HFFc6 (cell line): ENCODE data around the gene HLA-DQB1. TPM values are rescaled to one million over a fixed set of nuclear protein-coding genes. Genes with fewer than 3 reads are reported as not detected.
A peak's percentile ranks its signal among the peaks of the same experiment; 100 is the strongest.
"Not testable (repeated sequence)": the region's sequence is repeated elsewhere in the genome, so short reads cannot be mapped to it uniquely, and the experiment has no call there.

Experiments used
- DNase-seq: peaks from one replicate; pipeline ENCODE4 v3.0.0-alpha.2; 2018
- H3K27ac Mint-ChIP-seq: 2 replicates; pipeline ENCODE4 v1.8.0; 2020; ENCODE audit warnings: mild to moderate bottlenecking, mixed read lengths
- H3K27me3 Mint-ChIP-seq: 2 replicates; pipeline ENCODE4 v1.8.0; 2021; ENCODE audit warnings: mild to moderate bottlenecking, moderate library complexity, mixed read lengths; ENCODE audit not compliant: insufficient read depth
- H3K36me3 Mint-ChIP-seq: 2 replicates; pipeline ENCODE4 v1.8.0; 2021; ENCODE audit warnings: low read depth, mixed read lengths
- H3K4me1 Mint-ChIP-seq: 2 replicates; pipeline ENCODE4 v1.8.0; 2020; ENCODE audit warnings: low read depth, mixed read lengths
- H3K4me3 Mint-ChIP-seq: 2 replicates; pipeline ENCODE4 v1.8.0; 2020; ENCODE audit warnings: mild to moderate bottlenecking, moderate library complexity, mixed read lengths
- H3K9me3 Mint-ChIP-seq: 2 replicates; pipeline ENCODE4 v1.8.0; 2020; ENCODE audit warnings: mild to moderate bottlenecking, mixed read lengths
- long read RNA-seq: library from polyadenylated mRNA; unstranded; transcript quantifications from one replicate; pipeline ENCODE4 v2.0.0, GENCODE V29; 2019
- total RNA-seq, 6 experiments: library from RNA; stranded (reverse); fragmentation: NEBNext Ultra II Directional; extraction: Animal tissue kit (Norgen Biotek cat#: 25700); gene quantifications; 2 replicates in 1 of 6; 3 replicates in 5 of 6; pipeline ENCODE4 v1.2.3, GENCODE V29; 2021
- TF ChIP-seq, protein P1 (sequence below): fragments of 200-600 bp; sonication (generic); IDR thresholded peaks from 2 replicates; pipeline ENCODE4 v1.5.0; 2021; ENCODE audit warnings: antibody characterized with exemption, mild to moderate bottlenecking

Gene HLA-DQB1
- not detected for total RNA-seq
- long read RNA-seq = 0 reads

DNA sequence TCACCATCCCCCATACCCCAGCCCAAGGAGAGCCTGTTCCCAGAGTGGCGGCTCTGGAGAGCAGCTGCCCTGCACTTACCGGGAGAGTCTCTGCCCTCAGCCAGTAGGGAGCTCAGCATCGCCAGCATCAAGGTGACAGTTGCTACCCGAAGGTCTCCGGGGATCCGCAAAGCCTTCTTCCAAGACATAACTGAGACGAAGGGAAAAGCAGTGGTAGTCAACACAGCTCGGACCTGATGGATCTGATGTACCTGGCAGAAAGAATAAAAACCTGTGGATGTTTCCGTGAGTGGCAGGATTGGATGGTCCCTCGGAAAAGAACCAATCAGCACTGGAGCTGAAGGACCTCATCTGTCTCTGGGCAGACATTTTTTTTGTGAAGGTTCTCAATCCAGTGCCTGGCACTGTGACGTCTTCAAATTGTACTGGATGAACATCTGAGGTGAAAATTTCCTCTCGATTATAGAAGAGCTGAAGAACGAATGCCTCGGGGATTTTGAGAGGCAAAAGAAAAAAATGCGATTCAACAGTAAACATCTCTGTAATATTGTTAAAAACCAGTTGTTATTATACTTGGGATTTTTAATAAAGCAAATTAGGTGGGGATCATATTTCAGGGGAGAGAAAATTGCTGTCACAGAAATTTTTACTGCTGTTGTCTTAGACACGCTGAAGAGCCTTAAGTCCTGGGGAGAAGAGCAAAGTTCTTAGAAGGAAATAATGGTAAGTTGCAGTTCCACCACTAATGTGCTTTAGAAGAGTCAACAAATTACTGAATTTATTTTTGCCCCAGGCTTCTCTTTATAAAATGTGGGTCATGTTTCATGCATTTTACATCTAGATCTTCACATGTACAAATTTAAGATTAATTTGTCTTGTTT is at the start of gene HLA-DQB1:
Gene HLA-DQB1, minus strand, starts transcription at position 238 of the 881 bp plus-strand sequence. Its CDS starts 50 bp downstream, at position 188.
- no peak within 1 kb of the TSS for H3K4me3 Mint-ChIP-seq
- H3K4me1 Mint-ChIP-seq = no peaks in the 10 kb centered on the region
- TF ChIP-seq, protein P1, sequence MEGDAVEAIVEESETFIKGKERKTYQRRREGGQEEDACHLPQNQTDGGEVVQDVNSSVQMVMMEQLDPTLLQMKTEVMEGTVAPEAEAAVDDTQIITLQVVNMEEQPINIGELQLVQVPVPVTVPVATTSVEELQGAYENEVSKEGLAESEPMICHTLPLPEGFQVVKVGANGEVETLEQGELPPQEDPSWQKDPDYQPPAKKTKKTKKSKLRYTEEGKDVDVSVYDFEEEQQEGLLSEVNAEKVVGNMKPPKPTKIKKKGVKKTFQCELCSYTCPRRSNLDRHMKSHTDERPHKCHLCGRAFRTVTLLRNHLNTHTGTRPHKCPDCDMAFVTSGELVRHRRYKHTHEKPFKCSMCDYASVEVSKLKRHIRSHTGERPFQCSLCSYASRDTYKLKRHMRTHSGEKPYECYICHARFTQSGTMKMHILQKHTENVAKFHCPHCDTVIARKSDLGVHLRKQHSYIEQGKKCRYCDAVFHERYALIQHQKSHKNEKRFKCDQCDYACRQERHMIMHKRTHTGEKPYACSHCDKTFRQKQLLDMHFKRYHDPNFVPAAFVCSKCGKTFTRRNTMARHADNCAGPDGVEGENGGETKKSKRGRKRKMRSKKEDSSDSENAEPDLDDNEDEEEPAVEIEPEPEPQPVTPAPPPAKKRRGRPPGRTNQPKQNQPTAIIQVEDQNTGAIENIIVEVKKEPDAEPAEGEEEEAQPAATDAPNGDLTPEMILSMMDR = no peak
- H3K9me3 Mint-ChIP-seq = peaks cover under 1% of the 10 kb centered on the region
- no peaks in the 10 kb centered on the region; the same call in 1 of the 2 replicates for H3K36me3 Mint-ChIP-seq
- H3K27me3 Mint-ChIP-seq = peaks cover 20% of the 10 kb centered on the region; the same call in 1 of the 2 replicates
- no peak within 1 kb of the TSS for H3K27ac Mint-ChIP-seq
- peak; percentile 0 for DNase-seq

DNA sequence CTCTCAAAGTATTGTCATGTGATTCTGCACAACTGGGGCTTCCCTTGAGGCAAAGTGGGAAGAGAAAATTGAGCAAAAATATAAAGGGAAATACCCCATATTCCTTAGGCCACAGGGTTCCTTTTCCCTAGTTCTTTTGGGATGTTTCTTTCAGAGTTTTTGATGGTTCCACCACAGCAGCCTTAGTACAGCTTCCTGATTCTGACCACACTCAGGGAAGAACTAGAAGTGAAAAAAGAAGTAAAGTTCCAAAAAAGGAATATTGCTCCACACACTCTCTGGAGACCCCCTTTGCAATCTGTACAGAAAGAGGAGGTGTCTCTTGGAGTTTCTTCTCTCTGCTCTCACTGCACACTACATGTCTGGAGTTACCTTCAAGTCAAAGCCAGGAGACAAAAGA is 46.8 kb upstream of the HLA-DQB1 start:
- H3K4me1 Mint-ChIP-seq = no peaks in the 10 kb centered on the region
- H3K27me3 Mint-ChIP-seq = peaks cover 21% of the 10 kb centered on the region
- TF ChIP-seq, protein P1 = no peak
- no peak overlapping the region for H3K4me3 Mint-ChIP-seq
- no peak overlapping the region for H3K27ac Mint-ChIP-seq
- no peaks in the 10 kb centered on the region for H3K9me3 Mint-ChIP-seq
- no peak for DNase-seq
- no peaks in the 10 kb centered on the region for H3K36me3 Mint-ChIP-seq

DNA sequence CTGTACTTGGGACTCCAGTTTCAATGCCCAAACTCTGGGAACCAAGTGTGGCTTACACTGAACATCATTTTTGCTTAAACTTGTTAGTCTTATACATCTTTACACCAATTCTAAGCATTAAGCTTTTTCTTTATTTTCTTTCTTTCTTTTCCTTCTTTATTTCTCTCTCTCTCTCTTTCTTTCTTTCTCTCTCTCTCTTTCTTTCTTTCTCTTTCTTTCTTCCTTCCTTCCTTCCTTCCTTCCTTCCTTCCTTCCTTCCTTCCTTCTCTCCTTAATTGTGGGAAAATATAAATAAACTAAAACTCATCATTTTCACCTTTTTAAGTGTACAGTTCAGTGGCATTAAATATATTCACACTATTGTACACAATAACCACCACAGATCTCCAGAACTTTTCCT is 43.2 kb upstream of the HLA-DQB1 start:
- no peak for DNase-seq

DNA sequence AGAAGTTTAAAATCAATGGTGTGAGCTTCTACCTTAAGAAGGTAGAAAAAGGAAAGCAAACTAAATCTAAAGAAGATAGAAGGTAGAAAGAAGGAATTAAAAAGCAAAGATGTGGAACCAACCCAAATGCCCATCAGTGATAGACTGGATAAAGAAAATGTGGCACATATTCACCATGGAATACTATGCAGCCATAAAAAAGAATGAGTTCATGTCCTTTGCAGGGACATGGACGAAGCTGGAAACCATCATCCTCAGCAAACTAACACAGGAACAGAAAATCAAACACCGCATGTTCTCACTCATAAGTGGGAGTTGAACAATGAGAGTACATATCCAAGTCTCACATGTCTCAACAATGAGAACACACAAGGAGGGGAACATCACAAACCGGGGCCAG is 38.7 kb upstream of the HLA-DQB1 start:
- H3K27ac Mint-ChIP-seq, H3K27me3 Mint-ChIP-seq, DNase-seq, H3K36me3 Mint-ChIP-seq, H3K4me1 Mint-ChIP-seq, H3K9me3 Mint-ChIP-seq, H3K4me3 Mint-ChIP-seq: not testable (repeated sequence)

More for the DNA sequence above, 43.2 kb upstream of the HLA-DQB1 start:
- no peak overlapping the region for H3K4me3 Mint-ChIP-seq
- H3K27ac Mint-ChIP-seq = no peak overlapping the region
- no peaks in the 10 kb centered on the region for H3K4me1 Mint-ChIP-seq
- H3K9me3 Mint-ChIP-seq = no peaks in the 10 kb centered on the region
- peaks cover 16% of the 10 kb centered on the region for H3K27me3 Mint-ChIP-seq
- TF ChIP-seq, protein P1 = no peak
- no peaks in the 10 kb centered on the region for H3K36me3 Mint-ChIP-seq

DNA sequence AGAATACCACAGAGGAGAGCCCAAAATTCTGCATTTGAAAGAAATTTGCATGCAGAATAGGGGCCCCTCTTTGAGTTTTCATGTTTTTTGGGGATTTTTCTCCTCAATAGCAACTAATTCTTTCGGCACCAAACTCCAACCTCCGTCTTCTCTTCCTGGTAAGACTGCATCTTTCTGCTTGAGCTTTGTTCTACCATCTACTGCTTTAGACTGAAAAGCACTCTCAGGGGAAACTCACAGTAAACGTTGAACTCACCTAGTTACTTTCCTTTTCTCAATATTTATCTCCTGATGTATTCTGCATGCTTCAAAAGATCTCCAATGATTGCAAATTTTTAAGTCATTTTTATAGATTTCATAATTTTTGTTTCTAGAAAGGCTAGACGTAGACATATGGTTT is 36.9 kb upstream of the HLA-DQB1 start:
- H3K9me3 Mint-ChIP-seq = no peaks in the 10 kb centered on the region
- no peak for DNase-seq
- H3K4me1 Mint-ChIP-seq = no peaks in the 10 kb centered on the region
- peaks cover 5% of the 10 kb centered on the region for H3K27me3 Mint-ChIP-seq
- H3K4me3 Mint-ChIP-seq = no peak overlapping the region
- no peak overlapping the region for H3K27ac Mint-ChIP-seq
- TF ChIP-seq, protein P1 = no peak
- no peaks in the 10 kb centered on the region for H3K36me3 Mint-ChIP-seq

DNA sequence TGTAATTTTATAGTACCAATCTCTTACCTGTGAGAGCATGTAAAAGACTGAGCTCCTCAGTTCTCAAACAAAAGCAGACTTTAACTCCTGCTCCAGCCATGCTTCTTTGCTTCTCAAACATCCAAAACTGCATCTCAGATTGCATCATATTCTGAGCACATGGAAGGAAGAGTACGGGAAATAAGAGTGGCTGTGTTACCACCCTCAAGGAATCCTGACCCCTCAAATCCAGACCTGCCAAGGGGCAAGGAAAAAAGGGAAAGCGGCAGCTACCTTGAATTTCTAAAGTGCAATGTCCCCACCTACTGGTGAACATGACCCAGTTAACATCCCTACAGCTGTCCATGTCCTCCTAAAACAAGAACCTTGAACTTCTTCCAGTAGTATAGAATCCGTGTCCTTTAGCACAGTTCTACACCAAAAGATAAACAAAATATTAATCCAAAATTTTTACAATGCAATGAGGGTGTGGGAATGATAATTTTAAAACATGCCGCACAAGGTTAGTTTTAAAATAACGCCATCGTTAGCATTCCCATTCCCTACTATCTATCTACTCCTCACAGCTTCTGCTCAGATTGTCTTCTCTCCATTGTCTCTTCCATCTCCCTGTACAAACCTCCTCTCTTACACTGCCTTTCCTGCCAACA is 34.1 kb upstream of the HLA-DQB1 start:
- Mint-ChIP-seq H3K27ac (no peak overlapping the region), H3K4me1 (no peaks in the 10 kb centered on the region), H3K36me3 (no peaks in the 10 kb centered on the region), H3K9me3 (no peaks in the 10 kb centered on the region), H3K27me3 (peaks cover 1% of the 10 kb centered on the region), H3K4me3 (no peak overlapping the region)
- TF ChIP-seq, protein P1 = peak; percentile 84
- peak; percentile 44 for DNase-seq
